T1000 (cell line): Measurements from ENCODE around the gene NCAPH2.

Experiments
- DNase-seq: peaks from one replicate; lab custom pipeline; 2025; ENCODE audit warnings: mixed read lengths; lab: John Stamatoyannopoulos, UW

NCAPH2 gene

DNA sequence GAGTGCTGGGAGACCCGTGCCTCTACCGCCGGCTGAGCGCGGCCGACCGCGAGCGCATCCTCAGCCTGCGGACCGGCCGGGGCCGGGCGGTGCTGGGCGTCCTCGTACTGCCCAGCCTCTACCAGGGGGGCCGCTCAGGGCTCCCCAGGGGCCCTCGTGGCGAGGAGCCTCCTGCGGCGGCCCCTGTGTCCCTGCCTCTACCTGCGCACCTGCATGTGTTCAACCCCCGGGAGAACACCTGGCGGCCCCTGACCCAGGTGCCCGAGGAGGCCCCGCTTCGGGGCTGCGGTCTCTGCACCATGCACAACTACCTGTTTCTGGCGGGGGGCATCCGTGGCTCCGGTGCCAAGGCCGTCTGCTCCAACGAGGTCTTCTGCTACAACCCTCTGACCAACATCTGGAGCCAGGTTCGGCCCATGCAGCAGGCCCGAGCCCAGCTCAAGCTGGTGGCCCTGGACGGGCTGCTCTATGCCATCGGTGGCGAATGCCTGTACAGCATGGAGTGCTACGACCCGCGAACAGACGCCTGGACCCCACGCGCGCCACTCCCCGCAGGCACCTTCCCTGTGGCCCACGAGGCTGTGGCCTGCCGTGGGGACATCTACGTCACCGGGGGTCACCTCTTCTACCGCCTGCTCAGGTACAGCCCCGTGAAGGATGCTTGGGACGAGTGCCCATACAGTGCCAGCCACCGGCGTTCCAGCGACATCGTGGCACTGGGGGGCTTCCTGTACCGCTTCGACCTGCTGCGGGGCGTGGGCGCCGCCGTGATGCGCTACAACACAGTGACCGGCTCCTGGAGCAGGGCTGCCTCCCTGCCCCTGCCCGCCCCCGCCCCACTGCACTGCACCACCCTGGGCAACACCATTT is 41.1 kb downstream of the NCAPH2 start:
- no peak for DNase-seq

DNA sequence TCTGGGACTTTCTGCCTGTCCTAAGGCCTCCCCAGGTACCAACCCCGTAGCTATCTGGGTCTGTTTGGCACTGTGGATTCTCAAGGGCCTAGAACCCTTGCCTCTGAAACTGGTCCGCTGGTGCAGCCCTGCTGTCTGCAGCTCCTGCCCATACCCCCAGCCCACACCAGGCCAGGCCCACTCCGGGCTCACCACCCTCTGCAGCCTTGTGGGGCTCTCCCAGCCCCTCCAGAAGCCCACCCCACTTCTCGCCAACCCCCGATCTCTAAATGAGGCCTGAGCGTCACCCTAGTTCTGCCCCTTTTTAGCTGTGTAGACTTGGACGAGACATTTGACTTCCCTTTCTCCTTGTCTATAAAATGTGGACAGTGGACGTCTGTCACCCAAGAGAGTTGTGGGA is 42.4 kb downstream of the NCAPH2 start:
- no peak for DNase-seq

DNA sequence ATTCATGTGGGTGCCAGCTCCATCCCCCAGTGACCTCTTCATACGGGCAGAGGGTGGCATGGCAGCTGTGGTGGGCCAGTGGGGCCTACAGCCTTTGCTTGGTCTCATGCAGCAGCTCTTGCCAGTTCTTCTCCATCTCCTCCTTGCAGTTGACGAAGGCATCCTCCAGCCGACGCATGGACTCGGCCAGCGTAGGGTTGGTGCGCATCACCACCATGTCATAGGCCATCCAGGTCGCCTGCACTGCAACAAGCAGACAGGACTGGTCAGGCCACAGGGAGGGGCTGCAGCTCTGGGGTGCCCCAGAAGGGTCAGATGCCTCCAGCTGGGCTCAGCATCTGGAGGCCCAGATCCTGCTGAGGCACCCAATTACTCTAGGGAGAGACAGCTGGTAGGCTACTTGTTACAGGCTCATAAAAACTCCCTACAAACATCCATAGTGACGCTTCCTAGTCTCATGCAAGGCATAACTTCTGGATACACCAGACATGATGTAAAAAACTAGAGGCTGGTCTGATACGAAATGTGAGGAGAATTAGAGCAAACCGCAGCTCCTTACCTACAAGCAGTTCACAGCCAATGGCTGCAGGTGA is 43.2 kb downstream of the NCAPH2 start:
- no peak for DNase-seq

DNA sequence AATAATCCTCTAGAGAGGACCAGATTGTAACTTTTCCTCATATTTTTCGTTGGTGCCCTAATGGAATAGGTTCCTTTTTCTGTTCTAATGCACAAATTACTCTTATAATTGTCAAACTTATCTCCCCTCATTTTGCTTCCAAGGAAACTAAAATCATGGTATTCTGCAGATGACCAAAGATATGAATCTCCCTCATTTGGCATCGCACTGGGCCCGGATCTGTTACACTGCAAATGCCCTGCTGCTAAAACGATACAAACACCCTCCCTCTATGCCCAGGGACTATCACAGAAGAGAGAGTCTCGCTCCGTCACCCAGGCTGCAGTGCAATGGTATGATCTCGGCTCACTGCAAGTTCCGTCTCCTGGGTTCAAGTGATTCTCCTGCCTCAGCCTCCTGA is 45.3 kb downstream of the NCAPH2 start:
- no peak for DNase-seq

DNA sequence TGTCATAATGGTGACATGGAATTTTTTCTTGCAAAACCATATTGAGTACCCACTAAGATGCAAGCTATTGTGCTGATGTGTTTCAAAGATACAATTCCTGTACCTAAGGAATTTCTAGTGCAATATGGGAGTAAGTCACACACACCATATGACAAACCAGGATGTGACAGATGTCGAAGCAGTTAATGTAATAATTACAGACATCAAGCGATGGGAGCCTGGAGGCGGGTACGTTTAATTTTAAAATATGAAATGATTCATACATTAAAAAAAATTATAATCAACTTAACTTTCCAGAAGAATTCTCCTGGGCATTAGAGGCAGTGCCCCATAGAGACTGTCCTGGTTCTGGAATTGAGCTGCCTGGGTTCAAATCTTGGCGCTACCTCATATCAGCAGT is 48.7 kb downstream of the NCAPH2 start:
- DNase-seq = no peak

DNA sequence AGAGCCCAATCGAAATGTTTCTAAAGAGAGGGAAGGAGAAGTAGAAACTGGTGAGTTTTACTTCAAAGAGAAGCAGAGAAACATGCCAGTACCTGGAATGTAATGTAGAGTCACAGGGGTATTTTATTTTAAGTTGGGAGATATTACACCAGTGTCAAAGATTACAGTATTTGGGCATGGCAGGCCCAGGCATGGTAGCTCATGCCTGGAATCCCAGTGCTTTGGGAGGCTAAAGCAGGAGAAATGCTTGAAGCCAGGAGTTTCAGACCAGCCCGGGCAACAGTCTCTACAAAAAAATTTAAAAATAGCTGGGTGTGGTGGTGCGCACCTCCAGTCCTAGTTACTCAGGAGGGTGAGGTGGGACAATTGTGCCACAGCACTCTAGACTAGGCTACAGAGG is 52.0 kb downstream of the NCAPH2 start:
- no peak for DNase-seq

DNA sequence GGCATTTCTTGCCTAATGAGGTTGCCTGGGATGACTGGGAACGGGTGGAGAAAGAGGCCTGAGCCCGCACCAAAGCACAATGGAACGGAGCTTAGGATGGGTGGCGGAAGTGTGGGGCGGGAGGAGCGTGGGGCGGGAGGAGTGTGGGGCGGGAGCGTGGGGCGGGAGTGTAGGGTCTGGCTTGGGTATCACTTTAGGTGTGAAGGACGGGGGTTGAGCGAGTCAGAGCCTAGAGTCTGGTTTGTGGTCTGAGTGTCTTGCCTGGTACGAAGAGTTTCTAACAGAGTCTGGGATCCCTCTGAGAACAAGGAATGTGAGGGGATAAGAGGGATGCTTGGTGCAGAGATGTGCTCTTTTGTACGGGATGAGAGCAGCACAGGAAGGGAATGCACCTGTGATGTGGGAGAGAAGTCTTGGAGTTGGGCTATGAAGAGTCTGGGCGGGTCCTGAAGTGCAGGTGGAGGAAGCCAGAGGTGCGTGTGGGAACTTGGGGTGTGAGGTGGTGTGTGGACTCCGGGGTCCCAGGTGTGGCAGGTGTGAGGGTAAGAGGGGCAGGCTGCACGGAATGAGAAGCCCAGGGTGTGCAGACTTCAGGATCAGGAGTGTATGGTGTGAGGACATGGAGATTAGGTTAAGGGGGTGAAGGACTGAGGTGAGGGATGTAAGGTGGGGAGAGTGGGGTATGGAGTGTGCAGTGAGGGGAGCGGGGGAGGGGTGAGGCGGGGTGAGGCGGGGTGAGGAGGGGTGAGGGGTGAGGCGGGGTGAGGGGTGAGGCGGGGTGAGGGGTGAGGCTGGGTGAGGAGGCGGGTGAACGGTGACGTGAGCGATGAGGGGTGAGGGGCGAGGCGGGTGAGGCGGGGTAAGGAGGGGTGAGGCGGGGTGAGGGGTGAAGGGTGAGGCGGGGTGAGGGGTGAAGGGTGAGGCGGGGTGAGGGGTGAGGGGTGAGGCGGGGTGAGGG is 53.7 kb downstream of the NCAPH2 start:
- no peak for DNase-seq

DNA sequence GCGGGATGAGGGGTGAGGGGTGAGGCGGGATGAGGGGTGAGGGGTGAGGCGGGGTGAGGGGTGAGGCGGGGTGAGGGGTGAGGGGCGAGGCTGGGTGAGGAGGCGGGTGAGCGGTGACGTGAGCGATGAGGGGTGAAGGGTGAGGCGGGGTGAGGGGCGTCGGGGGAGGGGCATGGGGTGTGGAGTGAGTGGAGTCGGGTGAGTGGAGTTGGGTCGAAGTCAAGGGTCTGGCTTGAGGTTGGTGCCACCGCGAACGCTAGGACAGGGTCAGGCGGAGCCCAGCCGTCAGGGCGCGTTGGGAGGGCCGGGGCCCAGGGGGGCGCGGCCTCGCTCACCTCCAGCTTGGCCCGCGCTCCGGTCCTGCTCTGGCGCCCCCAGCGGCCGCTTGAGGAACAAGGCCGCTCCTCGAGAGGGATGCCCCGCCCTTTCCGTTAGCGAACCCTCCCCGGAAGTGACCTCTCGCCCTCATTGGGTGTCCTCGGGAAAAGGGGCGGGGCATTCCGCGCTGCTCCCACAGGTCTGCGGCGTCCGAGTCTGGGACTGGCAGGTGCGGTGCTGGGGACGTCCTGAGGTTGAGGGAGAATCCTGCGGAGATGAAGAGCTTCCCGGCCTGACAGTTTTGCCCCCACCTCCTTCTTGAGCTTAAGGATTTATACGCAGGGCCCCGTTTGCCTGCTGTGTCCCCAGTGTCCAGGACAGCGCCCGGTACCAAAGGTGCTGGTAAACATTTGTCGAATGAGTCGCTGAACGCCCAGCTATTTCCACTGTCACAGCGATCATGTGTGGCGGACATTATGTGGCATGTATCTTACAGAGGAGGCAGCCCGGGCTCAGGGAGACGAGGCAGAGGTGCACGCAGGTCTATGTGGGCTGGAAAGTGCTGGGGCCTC is 54.7 kb downstream of the NCAPH2 start, which contains the start of gene SYCE3:
SYCE3 (minus strand) TSS at position 397 of the 890 bp plus-strand sequence. CDS start 6,514 bp downstream, outside the sequence.
- DNase-seq = peak; percentile 86

DNA sequence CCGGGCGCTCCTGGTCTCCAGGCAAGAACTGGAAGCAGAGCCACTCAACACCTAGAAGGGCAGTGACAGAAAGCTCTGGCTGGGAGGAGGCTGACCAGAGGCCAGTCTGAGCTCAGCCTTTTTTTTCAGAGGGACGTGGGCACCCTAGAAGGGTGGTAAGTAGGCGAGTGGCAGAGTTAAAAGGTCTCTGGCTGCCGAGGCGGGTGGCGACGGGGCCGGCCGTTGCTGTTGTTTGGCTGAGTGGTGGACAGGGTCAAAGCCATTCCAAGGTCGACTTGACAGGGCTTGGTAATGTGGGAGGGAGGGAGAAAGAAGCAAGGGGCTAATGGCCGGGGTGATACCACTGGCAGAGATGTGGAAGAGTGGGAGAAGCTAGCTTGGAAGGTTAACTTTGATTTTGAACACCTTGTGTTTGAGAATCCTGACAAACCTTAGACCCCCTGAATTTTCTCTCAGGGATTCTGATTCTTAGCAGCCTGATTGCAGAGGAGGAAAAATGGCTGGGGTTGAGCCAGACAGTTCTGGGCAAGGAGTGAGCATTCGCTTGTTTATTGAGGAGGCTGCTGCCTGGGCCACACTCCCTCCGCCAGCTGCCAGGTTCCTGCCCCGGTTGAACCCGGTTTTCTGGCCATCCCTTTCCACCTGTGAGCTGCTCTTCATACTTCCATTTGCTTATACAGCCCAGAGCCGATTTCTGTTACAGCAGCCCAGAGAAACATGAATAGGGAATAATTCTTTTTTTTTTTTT is 55.6 kb downstream of the NCAPH2 start:
- no peak for DNase-seq

DNA sequence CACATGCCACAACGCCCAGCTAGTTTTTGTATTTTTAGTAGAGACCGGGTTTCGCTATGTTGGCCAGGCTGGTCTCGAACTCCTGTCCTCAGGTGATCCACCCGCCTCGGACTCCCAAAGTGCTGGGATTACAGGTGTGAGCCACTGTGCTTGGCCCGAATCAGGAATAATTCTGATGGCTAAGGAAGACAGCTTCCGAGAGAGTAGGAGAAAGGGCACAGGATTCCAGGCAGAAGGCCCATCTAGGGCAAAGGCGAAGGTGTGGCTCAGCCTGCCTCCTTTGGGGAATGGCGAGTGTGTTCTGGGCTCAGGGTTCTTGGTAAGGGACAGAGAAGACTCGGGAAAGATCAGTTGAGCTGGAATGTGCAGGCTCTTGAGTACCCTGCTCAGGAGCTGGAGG is 56.3 kb downstream of the NCAPH2 start:
- no peak for DNase-seq

DNA sequence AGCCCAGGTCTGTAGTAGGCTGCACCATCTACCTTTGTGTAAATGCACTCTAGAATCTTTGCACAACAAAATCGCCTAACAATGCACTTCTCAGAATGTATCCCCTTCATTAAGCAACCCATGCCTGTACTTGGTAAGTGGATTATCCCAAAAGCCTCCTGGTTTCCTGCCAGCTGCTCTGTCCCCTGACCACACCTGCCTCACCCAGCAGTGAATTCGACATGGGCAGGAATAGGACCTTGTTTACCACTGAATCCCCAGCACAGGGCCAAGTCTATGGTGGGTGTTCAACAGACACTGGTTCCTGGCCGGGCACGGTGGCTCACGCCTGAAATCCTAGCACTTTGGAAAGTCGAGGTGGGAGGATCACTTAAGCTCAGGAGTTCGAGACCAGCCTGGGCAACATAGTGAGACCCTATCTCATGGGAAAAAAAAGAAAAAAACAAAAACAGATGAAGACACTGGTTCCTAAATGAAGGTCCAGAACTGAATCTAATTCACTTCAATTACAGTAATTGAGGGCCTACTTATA is 59.8 kb downstream of the NCAPH2 start:
- no peak for DNase-seq

DNA sequence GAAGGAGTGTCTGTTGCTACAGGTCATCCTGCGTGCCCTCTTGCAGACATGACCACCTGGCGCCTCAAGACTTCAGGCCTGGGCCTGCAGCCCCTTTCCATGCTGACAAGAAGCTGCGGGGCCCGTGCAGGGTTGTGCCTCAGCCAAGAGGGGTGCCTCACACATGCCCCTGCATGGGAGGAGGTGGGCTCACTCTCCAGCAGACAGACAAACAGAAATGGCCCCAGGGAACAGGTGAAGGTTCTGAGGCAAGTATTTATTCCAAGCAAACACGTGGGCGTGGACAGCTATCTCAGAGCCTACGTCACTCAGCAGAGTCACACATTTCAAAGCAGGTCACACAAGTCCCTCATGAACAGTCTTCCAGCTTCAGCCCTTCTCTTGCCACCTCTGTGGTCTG is 60.6 kb downstream of the NCAPH2 start:
- DNase-seq = no peak

DNA sequence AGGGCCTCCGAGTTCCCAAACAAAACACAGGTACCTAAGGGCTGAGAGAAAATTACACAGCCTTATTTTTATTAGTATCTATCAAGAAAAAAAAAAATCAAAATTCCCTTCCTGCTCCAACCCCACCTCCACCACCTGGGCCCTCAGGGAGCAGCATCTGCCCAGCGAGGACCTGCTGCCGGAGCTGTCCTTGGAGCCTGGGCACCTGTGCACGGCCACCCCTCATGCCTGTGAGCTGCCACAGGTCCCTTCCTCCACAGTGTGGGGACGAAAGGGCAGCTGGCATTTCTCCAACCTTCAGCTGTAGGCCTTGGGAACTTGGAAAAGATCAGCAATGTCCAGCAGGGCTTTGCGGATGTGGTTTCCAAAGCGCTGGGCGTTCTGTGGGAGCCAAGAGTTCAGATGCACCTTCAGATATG is 61.0 kb downstream of the NCAPH2 start:
- no peak for DNase-seq

DNA sequence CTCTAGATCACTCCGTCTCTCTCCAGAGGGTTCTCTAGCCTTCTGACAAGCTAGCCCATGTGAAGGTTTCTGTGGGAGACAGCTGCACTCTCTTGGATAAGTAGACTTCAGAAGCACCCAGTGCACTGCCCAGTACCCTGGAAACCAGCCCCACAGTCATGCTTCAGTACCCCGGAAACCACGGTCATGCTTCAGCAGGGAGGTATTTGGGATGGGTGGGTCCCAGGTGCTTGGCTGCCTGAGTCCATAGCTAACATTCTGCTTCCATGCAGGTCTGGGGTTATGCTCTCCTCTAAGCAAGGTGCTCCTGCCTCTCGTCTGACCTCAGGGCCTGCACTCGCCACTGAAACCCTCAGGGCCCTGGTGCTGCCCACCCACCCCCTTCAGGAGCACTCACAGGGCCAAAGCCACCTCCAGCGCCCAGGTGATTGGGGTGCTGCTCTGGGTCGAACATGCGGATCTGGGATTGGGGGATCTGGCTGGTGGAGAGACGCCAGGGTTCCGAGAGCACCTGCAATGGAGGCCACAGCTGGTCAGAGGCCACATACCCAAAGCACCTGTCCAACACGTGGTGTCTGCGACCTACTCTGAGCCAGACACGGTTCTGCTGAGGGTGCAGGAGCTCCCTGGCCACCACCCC is 62.0 kb downstream of the NCAPH2 start:
- no peak for DNase-seq

DNA sequence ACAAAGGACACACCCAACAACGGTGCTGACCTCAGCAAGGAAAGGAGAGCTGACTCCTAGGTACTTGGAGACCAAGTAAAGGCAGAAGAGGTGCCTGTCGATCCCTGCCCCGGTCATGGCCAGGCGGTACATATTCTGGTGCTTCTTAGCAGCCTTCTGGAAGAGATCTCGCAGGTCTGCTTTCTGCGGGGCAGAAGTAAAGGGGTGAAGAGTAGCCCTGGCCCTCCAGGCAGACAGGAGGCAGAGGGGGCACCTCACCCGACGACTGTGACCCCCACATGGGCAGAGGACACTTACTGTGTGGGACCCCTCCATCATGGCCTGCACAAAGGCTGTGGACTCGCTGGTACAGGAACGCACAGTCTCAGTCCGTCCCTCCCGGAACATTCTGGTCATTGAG is 62.8 kb downstream of the NCAPH2 start:
- no peak for DNase-seq

DNA sequence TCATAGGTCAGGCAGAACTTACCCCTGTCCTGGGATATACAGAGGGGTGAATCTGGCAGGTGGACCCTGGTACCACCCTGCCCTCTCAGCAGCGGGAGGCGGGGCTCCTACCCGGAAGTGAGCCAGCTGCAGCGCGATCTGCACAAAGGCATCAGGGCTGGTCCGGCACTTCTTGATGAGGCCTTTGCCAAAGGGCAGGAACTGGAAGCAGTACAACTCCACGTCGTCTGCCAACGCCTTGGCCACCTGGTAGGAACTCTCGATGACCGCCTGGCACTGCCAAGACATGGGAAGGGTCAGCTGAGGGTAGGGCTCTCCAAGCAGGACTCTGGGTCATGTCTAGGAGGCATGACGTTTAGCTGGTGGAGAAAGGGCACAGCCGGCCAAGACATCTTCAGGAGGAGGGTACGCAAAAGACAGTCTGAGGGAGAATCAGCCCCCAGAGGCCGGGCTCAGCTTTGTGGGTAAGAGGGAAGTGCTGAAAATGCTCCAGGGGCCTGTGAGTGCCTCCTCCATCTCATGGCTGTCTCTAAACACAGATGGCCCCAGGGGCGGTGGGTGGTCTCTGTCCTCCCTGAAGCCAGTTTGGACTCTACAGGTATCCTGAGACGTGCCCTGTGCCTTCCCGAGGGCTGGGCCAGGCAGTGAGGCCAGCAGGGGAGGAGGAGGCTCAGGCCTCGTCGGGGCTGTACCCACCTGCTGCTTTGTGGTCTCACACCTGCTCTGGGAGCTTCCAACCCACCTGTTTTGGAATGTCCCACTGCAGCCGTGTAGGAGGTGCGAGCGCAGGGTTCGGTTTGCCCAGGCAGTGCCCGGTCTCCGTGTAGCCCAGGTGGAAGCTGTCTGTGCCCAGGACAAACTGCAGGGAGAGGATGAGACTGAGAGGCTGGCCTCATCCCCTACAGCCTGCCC is 63.5 kb downstream of the NCAPH2 start:
- DNase-seq = no peak

DNA sequence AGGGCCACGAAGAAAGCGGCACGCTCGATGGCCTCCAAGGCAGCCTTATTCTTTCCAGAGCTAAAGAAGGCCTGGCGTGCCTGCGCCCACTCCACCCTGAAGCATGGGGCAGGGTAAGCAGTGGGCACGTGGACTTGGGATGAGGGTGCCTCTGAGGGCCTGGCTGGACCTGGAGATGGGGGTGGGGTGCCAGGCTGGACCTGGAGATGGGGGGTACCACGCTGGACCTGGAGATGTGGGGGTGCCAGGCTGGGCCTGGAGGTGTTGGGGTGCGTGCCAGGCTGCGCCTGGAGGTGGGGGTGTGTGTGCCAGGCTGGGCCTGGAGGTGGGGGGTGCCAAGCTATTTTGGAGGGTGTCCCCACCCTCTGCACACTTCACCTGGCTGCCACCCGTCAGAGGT is 64.9 kb downstream of the NCAPH2 start:
- DNase-seq = no peak

DNA sequence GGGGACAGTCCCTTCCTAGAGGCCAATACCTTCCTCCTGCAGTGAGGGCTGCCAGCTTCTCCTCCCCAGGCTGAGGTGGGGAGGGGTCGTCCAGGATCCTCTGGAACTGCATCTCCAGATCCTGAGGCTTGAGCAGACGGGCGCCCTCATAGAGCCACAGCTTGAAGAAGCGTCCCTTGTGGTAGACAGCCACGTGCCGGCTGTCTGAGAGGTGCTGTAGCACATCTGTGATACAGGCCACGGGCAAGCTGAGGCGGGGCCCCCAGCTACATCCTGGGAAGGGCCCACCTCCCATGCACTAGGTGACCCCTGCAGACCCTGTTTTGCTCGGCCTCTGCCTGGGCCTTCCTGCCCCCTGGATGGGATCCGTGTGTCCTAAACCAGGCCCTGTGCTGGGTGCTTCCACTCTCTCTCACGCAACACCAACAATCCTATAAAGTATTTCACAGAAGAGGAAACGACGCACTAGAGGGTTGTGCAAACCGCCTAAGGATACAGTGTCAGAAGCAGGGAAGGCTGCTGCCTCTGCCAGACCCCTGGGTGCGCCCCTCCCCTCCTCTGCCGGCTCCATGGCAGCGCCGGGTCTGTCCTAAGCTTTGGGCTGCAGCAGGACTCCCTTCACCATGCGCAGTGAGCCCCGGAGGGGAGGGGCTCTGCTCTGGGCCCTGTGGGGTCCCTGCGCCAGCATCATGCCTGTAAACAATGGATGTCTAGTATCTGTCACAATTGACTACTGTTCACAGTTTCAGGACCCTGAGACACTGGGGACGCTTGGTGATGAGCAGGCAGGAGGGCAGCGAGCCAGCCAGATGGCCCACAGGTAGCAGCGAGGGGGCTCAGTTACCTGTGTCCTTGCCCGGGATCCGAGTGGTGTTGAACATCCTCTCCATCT is 65.7 kb downstream of the NCAPH2 start:
- DNase-seq = no peak
